IMR-90 (cell line): Measurements from ENCODE around the gene SLIT3. TPM values are rescaled to one million over a fixed set of nuclear protein-coding genes. Genes with fewer than 3 reads are reported as not detected.

Experiments
- ATAC-seq: fragments of 200-7000 bp; cut with Tn5 transposase; 2 replicates; pipeline ENCODE4 v1.9.1; 2020; ENCODE audit warnings: low read depth, mild to moderate bottlenecking, moderate library complexity
- BruUV-seq: library from RNA; stranded (reverse); fragments of 400-500 nt; replicated peaks from 2 replicates; lab custom pipeline; 2021; lab: Mats Ljungman, UMichigan
- CTCF ChIA-PET: fragments of 300-600 bp; formaldehyde crosslinking; extraction: SDS; loops from one replicate; lab custom pipeline; 2021; ENCODE audit warnings: antibody characterized with exemption; lab: Yijun Ruan, JAX
- POLR2A ChIA-PET: fragments of 300-600 bp; sonication (Branson Sonifier 250); formaldehyde crosslinking; loops from one replicate; lab custom pipeline; 2022; ENCODE audit warnings: antibody characterized with exemption; ENCODE audit not compliant: unreplicated experiment; lab: Charles Lee
- DNase-seq: peaks from one replicate; pipeline ENCODE4 v3.0.0; 2013
- H2AFZ ChIP-seq: replicated peaks from 2 replicates; pipeline ENCODE3; 2013; ENCODE audit warnings: low read length, mild to moderate bottlenecking; ENCODE audit not compliant: poor library complexity
- H2AK5ac ChIP-seq: 2 replicates; pipeline ENCODE4 v1.6.1; 2013; ENCODE audit warnings: low read depth, low read length, inconsistent platforms
- H2AK9ac ChIP-seq: replicated peaks from 2 replicates; pipeline ENCODE3; 2013; ENCODE audit warnings: mild to moderate bottlenecking, low read depth, low read length, moderate library complexity; ENCODE audit not compliant: poor library complexity
- H2BK120ac ChIP-seq: 2 replicates; pipeline ENCODE4 v1.6.1; 2013; ENCODE audit warnings: low read depth, low read length, inconsistent platforms
- H2BK15ac ChIP-seq: 3 replicates; pipeline ENCODE4 v1.6.1; 2013; ENCODE audit warnings: low read depth, low read length, inconsistent platforms
- H2BK20ac ChIP-seq: 2 replicates; pipeline ENCODE4 v1.6.1; 2013; ENCODE audit warnings: low read depth, mild to moderate bottlenecking, inconsistent platforms, low read length, moderate library complexity
- H2BK5ac ChIP-seq: 2 replicates; pipeline ENCODE4 v1.6.1; 2013; ENCODE audit warnings: mild to moderate bottlenecking, low read depth, low read length, inconsistent platforms; ENCODE audit not compliant: poor library complexity, severe bottlenecking
- H3K14ac ChIP-seq: replicated peaks from 2 replicates; pipeline ENCODE4 v1.6.1; 2013; ENCODE audit warnings: low read depth, low read length, inconsistent platforms
- H3K18ac ChIP-seq: 2 replicates; pipeline ENCODE4 v1.6.1; 2013; ENCODE audit warnings: low read depth, low read length, control low read depth
- H3K23ac ChIP-seq: 2 replicates; pipeline ENCODE4 v1.6.1; 2013; ENCODE audit warnings: low read depth, low read length, inconsistent platforms
- H3K27ac ChIP-seq: 2 replicates; pipeline ENCODE4 v1.5.1; 2013; ENCODE audit warnings: mild to moderate bottlenecking, control low read depth, low read length; ENCODE audit not compliant: insufficient read depth
- H3K27me3 ChIP-seq: 2 replicates; pipeline ENCODE4 v1.6.1; 2013; ENCODE audit warnings: low read length; ENCODE audit not compliant: control insufficient read depth, insufficient read depth
- H3K36me3 ChIP-seq: 2 replicates; pipeline ENCODE4 v1.6.1; 2013; ENCODE audit warnings: low read length, mixed read lengths; ENCODE audit not compliant: control insufficient read depth, insufficient read depth
- H3K4ac ChIP-seq: 2 replicates; pipeline ENCODE4 v1.6.1; 2013; ENCODE audit warnings: low read depth, low read length, inconsistent platforms
- H3K4me1 ChIP-seq: 2 replicates; pipeline ENCODE4 v1.6.1; 2013; ENCODE audit warnings: low read length, mixed read lengths; ENCODE audit not compliant: control insufficient read depth, insufficient read depth
- H3K4me2 ChIP-seq: 2 replicates; pipeline ENCODE4 v1.6.1; 2013; ENCODE audit warnings: low read depth, mild to moderate bottlenecking, control low read depth, low read length, moderate library complexity
- H3K4me3 ChIP-seq: 2 replicates; pipeline ENCODE4 v1.5.1; 2013; ENCODE audit warnings: low read depth, mild to moderate bottlenecking, control low read depth, low read length, moderate library complexity; ENCODE audit not compliant: insufficient read depth
- H3K56ac ChIP-seq: 2 replicates; pipeline ENCODE4 v1.6.1; 2013; ENCODE audit warnings: low read length, inconsistent platforms; ENCODE audit not compliant: insufficient read depth; ENCODE audit errors: extremely low read depth
- H3K79me1 ChIP-seq, 2 experiments: 2 replicates each; pipeline ENCODE4 v1.6.1; 2013; ENCODE audit warnings: low read length in 2 of 2, inconsistent platforms in 1 of 2, low read depth in 1 of 2
- H3K9ac ChIP-seq: 2 replicates; pipeline ENCODE4 v1.6.1; 2013; ENCODE audit warnings: low read depth, low read length, control low read depth
- H3K9me1 ChIP-seq: 2 replicates; pipeline ENCODE4 v1.6.1; 2013; ENCODE audit warnings: low read length, inconsistent platforms; ENCODE audit not compliant: insufficient read depth
- H3K9me3 ChIP-seq: 2 replicates; pipeline ENCODE4 v1.6.1; 2013; ENCODE audit warnings: low read length; ENCODE audit not compliant: control insufficient read depth, insufficient read depth
- H4K20me1 ChIP-seq: 2 replicates; pipeline ENCODE4 v1.6.1; 2013; ENCODE audit warnings: low read length, inconsistent platforms; ENCODE audit not compliant: insufficient read depth
- H4K5ac ChIP-seq: 2 replicates; pipeline ENCODE4 v1.6.1; 2013; ENCODE audit warnings: mild to moderate bottlenecking, low read depth, low read length, control low read depth
- H4K8ac ChIP-seq, 2 experiments: 2 replicates each; pipeline ENCODE4 v1.6.1; 2013; ENCODE audit warnings: low read depth in 2 of 2, low read length in 2 of 2, control low read depth in 1 of 2, inconsistent platforms in 1 of 2
- H4K91ac ChIP-seq: 2 replicates; pipeline ENCODE4 v1.6.1; 2013; ENCODE audit warnings: low read depth, low read length, inconsistent platforms; ENCODE audit not compliant: insufficient read depth
- BHLHE40 ChIP-seq: fragments of 150-350 bp; IDR thresholded peaks from 2 replicates; pipeline ENCODE4 v1.6.1; 2016; ENCODE audit warnings: mild to moderate bottlenecking, low read depth, low read length
- CEBPB ChIP-seq: IDR thresholded peaks from 2 replicates; pipeline ENCODE4 v1.6.1; 2012; ENCODE audit warnings: low read depth, low read length, improper control_type of control experiment
- CHD1 ChIP-seq: IDR thresholded peaks from 2 replicates; pipeline ENCODE4 v1.6.1; 2012; ENCODE audit warnings: low read depth, low read length, improper control_type of control experiment
- ELK1 ChIP-seq: fragments of 150-350 bp; IDR thresholded peaks from 2 replicates; pipeline ENCODE4 v1.6.1; 2016; ENCODE audit warnings: low read depth, mild to moderate bottlenecking, low read length, moderate library complexity, borderline replicate concordance
- FOS ChIP-seq: fragments of 150-350 bp; IDR thresholded peaks from 2 replicates; pipeline ENCODE4 v1.6.1; 2016; ENCODE audit warnings: low read depth, low read length
- NFE2L2 ChIP-seq: fragments of 150-350 bp; IDR thresholded peaks from 2 replicates; pipeline ENCODE4 v1.6.1; 2016; ENCODE audit warnings: low read depth, mild to moderate bottlenecking, low read length
- POLR2A ChIP-seq: IDR thresholded peaks from 2 replicates; pipeline ENCODE4 v1.6.1; 2012; ENCODE audit warnings: mild to moderate bottlenecking, low read depth, low read length
- RAD21 ChIP-seq: IDR thresholded peaks from 2 replicates; pipeline ENCODE4 v1.6.1; 2012; ENCODE audit warnings: low read length, improper control_type of control experiment
- RCOR1 ChIP-seq: IDR thresholded peaks from 2 replicates; pipeline ENCODE4 v1.6.1; 2012; ENCODE audit warnings: mild to moderate bottlenecking, low read length, improper control_type of control experiment; ENCODE audit not compliant: insufficient replicate concordance
- USF2 ChIP-seq: fragments of 150-350 bp; IDR thresholded peaks from 2 replicates; pipeline ENCODE4 v1.6.1; 2017; ENCODE audit warnings: mild to moderate bottlenecking, antibody characterized with exemption, low read length, low read depth
- WGBS, 2 experiments: methylation state at CpG; one replicate each; pipeline versions ENCODE4 v1.1.5 to v1.1.7; 2013; ENCODE audit warnings: missing lambda C conversion rate in 2 of 2; ENCODE audit not compliant: insufficient read length in 1 of 2; ENCODE audit errors: extremely low coverage in 2 of 2; 5-methylcytosine and 5-hydroxymethylcytosine counted together
- dilution Hi-C: fragments of 300-500 bp; cut with HindIII; formaldehyde crosslinking; loops from one replicate; pipeline ENCODE4 v1.14.3; 2018; ENCODE audit warnings: low sequenced_read_pairs; ENCODE audit not compliant: unreplicated experiment
- in situ Hi-C: fragments of 300-500 bp; cut with MboI; formaldehyde crosslinking; loops from 3 replicates; pipeline ENCODE4 v1.14.3; 2019; ENCODE audit warnings: low sequenced_read_pairs, inconsistent platforms, mixed read lengths
- intact Hi-C: fragments of 100-400 bp; cut with micrococcal nuclease; formaldehyde crosslinking; loops from 2 replicates; pipeline ENCODE4 v1.10.0; 2022
- polyA plus RNA-seq, 3 experiments: library from polyadenylated mRNA; depleted of rRNA; stranded (reverse); fragments of >200 nt; gene quantifications; 2 replicates each; pipeline ENCODE4 v1.2.3, GENCODE V29; 2012; ENCODE audit warnings: low replicate concordance in 1 of 3
- total RNA-seq: library from RNA; depleted of rRNA; stranded (reverse); fragments of >200 nt; gene quantifications from 2 replicates; pipeline ENCODE4 v1.2.3, GENCODE V29; 2012

SLIT3 gene
- total and polyA plus RNA-seq, 2 of the 4 experiments (the other 2 are of a cell fraction): 0.18 to 0.50 TPM

- Histone ChIP-seq H4K8ac (no peak overlapping the region), H3K9ac (no peak overlapping the region)
- no TSS peak for BruUV-seq
Observed at GRCh38 chr5:168818558-168818957, 482.4 kb downstream of the SLIT3 start.

More at GRCh38 chr5:168818558-168818957, 482.4 kb downstream of the SLIT3 start:
- Histone ChIP-seq H3K79me1 (no peaks in the 10 kb centered on the region), H3K4me3 (no peak overlapping the region), H3K4me1 (no peaks in the 10 kb centered on the region), H4K91ac (no peak overlapping the region), H3K4ac (no peak overlapping the region), H3K56ac (no peak overlapping the region), H3K4me2 (no peak overlapping the region), H3K9me3 (no peaks in the 10 kb centered on the region), H2BK15ac (no peak overlapping the region), H3K27ac (no peak overlapping the region), H3K9me1 (no peaks in the 10 kb centered on the region), H2AFZ (no peak overlapping the region), H2AK5ac (no peak overlapping the region), H4K20me1 (no peaks in the 10 kb centered on the region), H3K27me3 (no peaks in the 10 kb centered on the region), H2BK5ac (no peak overlapping the region), H2BK120ac (no peak overlapping the region), H3K14ac (no peak overlapping the region), H4K5ac (no peak overlapping the region), H3K36me3 (no peaks in the 10 kb centered on the region), H2AK9ac (no peak overlapping the region), H3K23ac (no peak overlapping the region), H2BK20ac (no peak overlapping the region), H3K18ac (no peak overlapping the region)
- ChIA-PET POLR2A (no interaction called here), CTCF (no interaction called here)
- TF ChIP-seq CHD1 (no peak), RCOR1 (no peak), NFE2L2 (no peak), USF2 (no peak), POLR2A (no peak), BHLHE40 (no peak), FOS (no peak), RAD21 (no peak), CEBPB (no peak), ELK1 (no peak)
- dilution Hi-C loops: no loop called here
- WGBS, 2 experiments: no CpG with 5 or more reads among the region's 4 CpGs
- intact Hi-C loops: no loop called here
- in situ Hi-C loops: loop anchor here (25.0 kb wide), 1 partner anchor 556 kb away; no protein-coding TSS in a partner anchor
- no peak for ATAC-seq
- no peak for DNase-seq
